ENCODE data around the gene OSBPL9. TPM values are rescaled to one million over a fixed set of nuclear protein-coding genes. Genes with fewer than 3 reads are reported as not detected.
A peak's percentile ranks its signal among the peaks of the same experiment; 100 is the strongest.

Gene OSBPL9
- total and polyA plus RNA-seq, 9 of the 15 experiments (the other 6 are each of a cell fraction or from before 2014, with no cell fraction given) = 43.9 to 217 (median 170) TPM

DNA sequence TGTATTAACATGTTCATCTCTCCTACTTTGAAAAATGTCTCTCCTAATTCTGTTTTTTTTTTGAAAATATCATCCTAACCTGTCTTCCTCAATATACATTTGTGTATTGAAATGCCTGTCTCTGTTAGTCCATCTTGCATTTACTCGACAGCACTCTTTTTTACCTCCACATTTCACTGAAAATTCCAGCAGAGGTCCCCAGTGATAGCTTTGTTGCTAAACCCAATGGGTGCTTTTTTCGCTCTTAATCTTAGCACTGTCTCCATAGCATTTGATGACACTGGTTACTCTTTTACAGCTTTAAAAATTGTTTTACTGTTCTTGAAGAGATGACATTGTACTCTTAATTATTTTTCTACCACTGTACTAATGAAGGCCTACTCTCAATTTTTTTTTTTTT lies 10.8 kb downstream of the OSBPL9 start (continued):
- no peak for TF ChIP-seq MAFK (IDR thresholded peaks at IDR 0.05; ENCODE audit: low read length)
- TF ChIP-seq ZNF589 (CRISPR knock-in tag; IDR thresholded peaks at IDR 0.05; ENCODE audit: low read depth) = no peak
- TF ChIP-seq EP400 (IDR thresholded peaks at IDR 0.05) = no peak
- TF ChIP-seq DEAF1 (CRISPR knock-in tag; IDR thresholded peaks at IDR 0.05) = peak; percentile 71
- no peak for TF ChIP-seq MTA3 (IDR thresholded peaks at IDR 0.05; ENCODE audit: borderline replicate concordance)
- no peak for TF ChIP-seq THRB (CRISPR knock-in tag; conservative IDR thresholded peaks at IDR 0.05)
- TF ChIP-seq JUN (IDR thresholded peaks at IDR 0.05; ENCODE audit: borderline replicate concordance, low read depth, low read length) = no peak
- no peak for TF ChIP-seq JUN (CRISPR knock-in tag; IDR thresholded peaks at IDR 0.05; ENCODE audit: borderline replicate concordance)
- TF ChIP-seq CTCF (IDR thresholded peaks at IDR 0.05 in 2 of 3, conservative IDR thresholded peaks at IDR 0.05 in 1 of 3; ENCODE audit: insufficient read depth in 2 of 3, low read depth in 1 of 3, low read length in 3 of 3) = peak; percentile 65 to 83 (median 72)
- no peak for TF ChIP-seq ZNF507 (tag; conservative IDR thresholded peaks at IDR 0.05)
- TF ChIP-seq, protein P1, sequence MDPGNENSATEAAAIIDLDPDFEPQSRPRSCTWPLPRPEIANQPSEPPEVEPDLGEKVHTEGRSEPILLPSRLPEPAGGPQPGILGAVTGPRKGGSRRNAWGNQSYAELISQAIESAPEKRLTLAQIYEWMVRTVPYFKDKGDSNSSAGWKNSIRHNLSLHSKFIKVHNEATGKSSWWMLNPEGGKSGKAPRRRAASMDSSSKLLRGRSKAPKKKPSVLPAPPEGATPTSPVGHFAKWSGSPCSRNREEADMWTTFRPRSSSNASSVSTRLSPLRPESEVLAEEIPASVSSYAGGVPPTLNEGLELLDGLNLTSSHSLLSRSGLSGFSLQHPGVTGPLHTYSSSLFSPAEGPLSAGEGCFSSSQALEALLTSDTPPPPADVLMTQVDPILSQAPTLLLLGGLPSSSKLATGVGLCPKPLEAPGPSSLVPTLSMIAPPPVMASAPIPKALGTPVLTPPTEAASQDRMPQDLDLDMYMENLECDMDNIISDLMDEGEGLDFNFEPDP (CRISPR knock-in tag; IDR thresholded peaks at IDR 0.05) = no peak
- TF ChIP-seq RFX5 (IDR thresholded peaks at IDR 0.05; ENCODE audit: low read depth, low read length) = no peak; the same call in 1 of the 2 replicates
- peak in 1 of 2 experiments; percentile 20; a peak in 1 of 4 replicates for TF ChIP-seq FOXK2 (conservative IDR thresholded peaks at IDR 0.05 in 1 of 2, IDR thresholded peaks at IDR 0.05 in 1 of 2; ENCODE audit: low read depth in 2 of 2)
- no peak for TF ChIP-seq AFF4 (CRISPR knock-in tag; IDR thresholded peaks at IDR 0.05)
- TF ChIP-seq RBM14 (IDR thresholded peaks at IDR 0.05; ENCODE audit: borderline replicate concordance, insufficient read depth, low read depth, low read length) = no peak
- TF ChIP-seq KLF16 (IDR thresholded peaks at IDR 0.05) = 0 out of 2 replicates have a peak, but pooled peaks have one; percentile 33
